Kasumi-1 (cell line): Measurements from ENCODE around the gene SEC22A.

Experiments used
- DNase-seq, 2 experiments: peaks; one replicate each; lab custom pipeline; 2025; lab: John Stamatoyannopoulos, UW

The SEC22A gene

GRCh38 chr3:123305192-123305591 lies 103.4 kb downstream of the SEC22A start:
- DNase-seq, result no peak

- no peak for DNase-seq
These were observed 105.3 kb downstream of the SEC22A start for GRCh38 chr3:123307064-123307463.

DNA sequence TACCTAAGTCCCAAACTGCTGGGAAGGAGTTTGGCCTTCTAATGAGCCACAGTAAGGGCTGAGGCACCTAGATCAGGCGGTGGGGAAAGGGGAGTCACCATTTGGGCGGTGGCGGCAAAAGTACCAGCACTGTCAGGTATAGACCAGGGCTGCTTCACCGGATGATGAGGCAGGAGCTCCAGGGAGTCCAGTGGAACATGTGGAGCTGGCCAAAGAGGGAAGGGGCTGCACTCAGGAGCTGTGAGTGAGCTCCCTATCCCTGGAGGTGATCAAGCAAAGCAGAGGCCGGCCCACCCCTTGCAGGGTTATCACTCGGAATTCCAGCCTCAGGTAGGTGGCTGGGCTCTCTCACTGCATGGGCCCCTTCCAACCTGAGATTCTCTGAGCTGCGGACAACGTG lies 108.4 kb downstream of the SEC22A start:
- DNase-seq, result no peak

DNA sequence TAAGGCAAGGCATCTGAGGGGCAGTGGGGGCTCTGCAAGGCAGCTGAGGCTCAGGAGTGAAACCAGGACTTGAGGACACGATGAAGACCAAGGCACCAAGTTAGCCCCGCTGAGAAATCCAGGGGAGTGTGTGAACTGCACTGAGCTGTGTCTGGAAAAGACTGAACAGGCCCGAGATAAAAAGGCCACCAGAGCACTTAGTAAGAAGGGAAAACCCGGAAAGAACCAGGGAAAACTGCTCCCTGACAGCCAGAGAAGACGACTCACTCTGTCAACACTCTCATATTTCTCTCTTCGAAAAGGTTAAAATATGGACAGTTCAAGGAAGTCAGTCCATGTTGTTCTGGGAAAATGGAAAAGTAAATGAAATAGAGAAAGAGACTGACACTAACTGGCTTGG lies 109.0 kb downstream of the SEC22A start:
- no peak for DNase-seq

GRCh38 chr3:123311201-123311600 lies 109.5 kb downstream of the SEC22A start:
- no peak for DNase-seq

- DNase-seq, result no peak
These were observed 110.9 kb downstream of the SEC22A start for GRCh38 chr3:123312331-123313265.

- DNase-seq, result no peak
These were observed 112.1 kb downstream of the SEC22A start for GRCh38 chr3:123313889-123314288.

GRCh38 chr3:123314359-123315270 lies 112.9 kb downstream of the SEC22A start:
- no peak for DNase-seq

GRCh38 chr3:123315271-123315595 lies 113.5 kb downstream of the SEC22A start:
- DNase-seq, result no peak

GRCh38 chr3:123317716-123318115 lies 116.0 kb downstream of the SEC22A start:
- no peak for DNase-seq

DNA sequence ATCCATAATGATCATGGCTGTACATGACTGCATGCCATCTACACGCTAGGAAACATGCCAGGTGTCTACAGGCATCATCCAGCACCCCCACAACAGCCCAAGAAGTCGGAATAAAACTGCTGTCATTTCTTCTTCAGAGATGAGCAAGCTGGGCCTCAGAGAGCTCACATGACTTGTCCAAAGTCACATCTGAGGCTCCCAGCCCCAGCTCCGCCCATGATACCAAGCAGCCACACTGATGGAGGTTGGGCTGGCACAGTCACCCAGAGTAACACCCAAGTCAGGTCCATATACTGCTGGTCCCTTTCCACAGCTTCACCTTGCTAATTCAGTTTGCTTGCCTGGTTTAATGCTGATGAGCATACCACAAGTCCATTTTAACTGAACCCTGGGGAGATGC lies 116.6 kb downstream of the SEC22A start:
- no peak for DNase-seq

DNA sequence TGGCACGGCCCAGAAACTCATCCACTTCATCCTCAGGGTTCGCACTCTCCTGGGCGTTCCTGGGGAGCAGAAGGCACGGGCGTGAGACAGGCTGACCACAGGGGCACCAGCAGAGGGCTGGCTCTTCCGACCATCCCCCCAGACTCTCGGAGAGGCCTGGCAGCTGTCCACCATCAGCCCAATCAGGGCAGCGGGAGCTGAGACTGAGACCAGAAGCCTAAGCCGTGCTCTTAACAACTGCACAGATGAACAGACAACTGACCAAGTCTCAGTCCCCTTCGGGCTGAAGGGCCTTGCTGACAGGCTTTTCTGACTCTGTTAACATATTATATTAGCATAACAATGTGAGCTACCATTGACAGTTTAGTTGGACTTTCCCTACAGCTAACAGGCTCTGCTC lies 118.0 kb downstream of the SEC22A start:
- no peak for DNase-seq

GRCh38 chr3:123320221-123320620 lies 118.5 kb downstream of the SEC22A start:
- no peak for DNase-seq

GRCh38 chr3:123321806-123322205 lies 120.1 kb downstream of the SEC22A start:
- no peak for DNase-seq

DNA sequence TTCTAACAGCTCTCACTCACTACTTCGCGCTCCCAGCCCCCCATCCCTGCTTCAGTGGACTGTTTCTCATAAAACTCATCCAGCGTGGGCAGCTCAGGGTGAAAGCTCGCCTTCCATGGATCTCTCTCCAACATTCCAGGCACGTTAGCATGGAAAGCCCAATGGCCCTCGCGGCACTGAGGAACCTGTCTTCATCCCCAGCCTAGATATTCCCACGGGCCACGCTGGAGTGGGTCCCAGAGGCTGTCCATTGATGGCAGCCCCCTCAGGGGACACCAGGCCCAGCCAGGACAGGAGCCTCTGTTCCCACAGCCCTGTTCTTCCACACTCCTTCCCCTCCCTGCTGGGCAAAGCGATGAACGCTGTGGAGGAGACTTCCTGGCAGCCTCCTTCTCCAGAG lies 121.1 kb downstream of the SEC22A start:
- no peak for DNase-seq
